Parathyroid adenoma (tissue), 2 donors: ENCODE results near the gene FNDC1.

Source experiments
- H2AFZ ChIP-seq: fragments of 300-600 bp; sonication (generic); one replicate; pipeline ENCODE4 v1.7.0; 2017; ENCODE audit warnings: antibody characterized with exemption, mild to moderate bottlenecking
- H3K27ac ChIP-seq: fragments of 300-600 bp; sonication (generic); one replicate; pipeline ENCODE4 v1.7.0; 2017
- H3K27me3 ChIP-seq: fragments of 300-600 bp; sonication (generic); one replicate; pipeline ENCODE4 v1.7.0; 2017; ENCODE audit warnings: low read length; ENCODE audit not compliant: control insufficient read depth, insufficient read depth
- H3K36me3 ChIP-seq: fragments of 300-600 bp; sonication (generic); one replicate; pipeline ENCODE4 v1.7.0; 2017; ENCODE audit warnings: low read length; ENCODE audit not compliant: control insufficient read depth, insufficient read depth
- H3K4me1 ChIP-seq: fragments of 300-600 bp; sonication (generic); one replicate; pipeline ENCODE4 v1.7.0; 2017; ENCODE audit warnings: control low read depth
- H3K4me2 ChIP-seq: fragments of 300-600 bp; sonication (generic); one replicate; pipeline ENCODE4 v1.7.0; 2017; ENCODE audit warnings: low read length
- H3K4me3 ChIP-seq: fragments of 300-600 bp; sonication (generic); one replicate; pipeline ENCODE4 v1.7.0; 2017; ENCODE audit warnings: low read depth, low read length
- H3K79me2 ChIP-seq: fragments of 300-600 bp; sonication (generic); one replicate; pipeline ENCODE4 v1.7.0; 2017; ENCODE audit warnings: control low read depth
- H3K9ac ChIP-seq: fragments of 300-600 bp; sonication (generic); one replicate; pipeline ENCODE4 v1.7.0; 2017; ENCODE audit warnings: mild to moderate bottlenecking
- H3K9me3 ChIP-seq: fragments of 300-600 bp; sonication (generic); one replicate; pipeline ENCODE4 v1.7.0; 2017; ENCODE audit warnings: low read length; ENCODE audit not compliant: control insufficient read depth
- TF ChIP-seq, protein P1 (sequence below): fragments of 300-600 bp; sonication (generic); IDR thresholded peaks from one replicate; pipeline ENCODE4 v1.7.0; 2017; ENCODE audit warnings: antibody characterized with exemption, mild to moderate bottlenecking
- donor health status: primary hyperparathyroidism.

FNDC1 gene

DNA sequence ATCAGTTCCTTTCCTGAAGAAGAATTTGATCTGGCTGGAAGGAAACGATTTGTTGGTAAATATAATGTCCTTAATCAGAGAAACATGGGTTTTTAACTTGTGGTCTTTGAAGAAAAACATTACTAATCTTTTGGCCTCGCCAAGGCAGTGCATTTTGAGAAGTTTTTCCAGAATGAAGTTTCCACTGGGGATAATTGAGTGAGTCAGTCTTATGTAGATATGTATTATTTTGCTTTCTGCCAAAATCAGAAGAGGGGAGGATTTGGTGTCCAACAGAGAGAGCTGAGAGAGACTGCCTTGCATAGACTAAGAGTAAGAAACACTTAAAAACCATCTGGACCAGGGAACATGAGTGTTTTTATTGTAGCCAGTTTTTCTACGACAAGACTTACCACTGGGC is 79.9 kb downstream of the FNDC1 start:
- Histone ChIP-seq H3K9me3 (no peaks in the 10 kb centered on the region), H3K36me3 (no peaks in the 10 kb centered on the region), H2AFZ (no peak overlapping the region), H3K27ac (no peak overlapping the region), H3K4me2 (no peak overlapping the region), H3K79me2 (no peaks in the 10 kb centered on the region), H3K4me1 (no peaks in the 10 kb centered on the region), H3K9ac (no peak overlapping the region), H3K27me3 (no peaks in the 10 kb centered on the region), H3K4me3 (no peak overlapping the region)
- TF ChIP-seq, protein P1, sequence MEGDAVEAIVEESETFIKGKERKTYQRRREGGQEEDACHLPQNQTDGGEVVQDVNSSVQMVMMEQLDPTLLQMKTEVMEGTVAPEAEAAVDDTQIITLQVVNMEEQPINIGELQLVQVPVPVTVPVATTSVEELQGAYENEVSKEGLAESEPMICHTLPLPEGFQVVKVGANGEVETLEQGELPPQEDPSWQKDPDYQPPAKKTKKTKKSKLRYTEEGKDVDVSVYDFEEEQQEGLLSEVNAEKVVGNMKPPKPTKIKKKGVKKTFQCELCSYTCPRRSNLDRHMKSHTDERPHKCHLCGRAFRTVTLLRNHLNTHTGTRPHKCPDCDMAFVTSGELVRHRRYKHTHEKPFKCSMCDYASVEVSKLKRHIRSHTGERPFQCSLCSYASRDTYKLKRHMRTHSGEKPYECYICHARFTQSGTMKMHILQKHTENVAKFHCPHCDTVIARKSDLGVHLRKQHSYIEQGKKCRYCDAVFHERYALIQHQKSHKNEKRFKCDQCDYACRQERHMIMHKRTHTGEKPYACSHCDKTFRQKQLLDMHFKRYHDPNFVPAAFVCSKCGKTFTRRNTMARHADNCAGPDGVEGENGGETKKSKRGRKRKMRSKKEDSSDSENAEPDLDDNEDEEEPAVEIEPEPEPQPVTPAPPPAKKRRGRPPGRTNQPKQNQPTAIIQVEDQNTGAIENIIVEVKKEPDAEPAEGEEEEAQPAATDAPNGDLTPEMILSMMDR, result no peak

DNA sequence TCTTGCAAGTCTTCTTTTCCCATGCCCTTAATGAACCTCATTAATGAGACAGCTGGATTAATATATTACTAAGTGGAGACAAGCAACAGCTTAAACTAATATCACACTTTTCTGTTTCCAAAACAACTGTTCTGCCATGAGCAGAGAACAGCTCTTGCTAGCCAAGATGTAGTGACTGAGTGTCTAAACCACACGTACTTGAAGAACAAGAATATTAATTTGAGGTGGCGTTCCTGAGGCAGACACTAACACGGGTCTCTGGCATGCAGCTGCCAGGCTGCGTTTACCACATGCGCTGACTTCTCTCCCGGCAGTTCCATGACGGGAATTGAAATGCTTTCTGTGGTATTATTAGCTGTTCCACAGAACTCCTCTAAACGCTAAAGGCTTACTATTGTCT is 80.6 kb downstream of the FNDC1 start:
- Histone ChIP-seq H3K4me2 (no peak overlapping the region), H3K4me1 (no peaks in the 10 kb centered on the region), H3K27me3 (no peaks in the 10 kb centered on the region), H3K79me2 (no peaks in the 10 kb centered on the region), H3K9ac (no peak overlapping the region), H3K4me3 (no peak overlapping the region), H2AFZ (no peak overlapping the region), H3K27ac (no peak overlapping the region), H3K9me3 (no peaks in the 10 kb centered on the region), H3K36me3 (no peaks in the 10 kb centered on the region)
- TF ChIP-seq, protein P1, result no peak

DNA sequence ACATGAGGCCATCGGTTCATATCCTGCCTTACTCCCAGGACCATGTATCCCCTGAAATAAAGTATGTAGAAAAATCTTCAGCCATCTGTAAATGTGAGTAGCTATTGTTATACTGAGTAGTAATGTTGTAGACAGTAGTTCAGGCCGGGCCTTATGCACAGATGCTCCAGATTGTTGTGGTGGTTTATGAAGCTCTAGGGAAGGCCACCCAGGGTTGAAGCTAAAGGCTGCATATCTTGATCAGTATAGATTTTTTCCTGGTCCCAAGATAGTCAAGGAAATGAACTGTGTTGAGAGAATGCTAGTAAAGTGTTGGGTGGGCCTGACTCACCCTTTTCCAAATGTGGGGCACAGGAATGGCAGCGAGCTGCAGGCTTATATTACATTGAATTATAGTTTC is 81.4 kb downstream of the FNDC1 start:
- no peaks in the 10 kb centered on the region for H3K79me2 ChIP-seq
- no peak overlapping the region for H3K9ac ChIP-seq
- H3K27me3 ChIP-seq, result no peaks in the 10 kb centered on the region
- H3K4me1 ChIP-seq, result no peaks in the 10 kb centered on the region
- TF ChIP-seq, protein P1, result no peak
- H3K9me3 ChIP-seq, result no peaks in the 10 kb centered on the region
- no peaks in the 10 kb centered on the region for H3K36me3 ChIP-seq
- H3K4me2 ChIP-seq, result no peak overlapping the region
- H3K4me3 ChIP-seq, result no peak overlapping the region
- H3K27ac ChIP-seq, result no peak overlapping the region
- no peak overlapping the region for H2AFZ ChIP-seq

DNA sequence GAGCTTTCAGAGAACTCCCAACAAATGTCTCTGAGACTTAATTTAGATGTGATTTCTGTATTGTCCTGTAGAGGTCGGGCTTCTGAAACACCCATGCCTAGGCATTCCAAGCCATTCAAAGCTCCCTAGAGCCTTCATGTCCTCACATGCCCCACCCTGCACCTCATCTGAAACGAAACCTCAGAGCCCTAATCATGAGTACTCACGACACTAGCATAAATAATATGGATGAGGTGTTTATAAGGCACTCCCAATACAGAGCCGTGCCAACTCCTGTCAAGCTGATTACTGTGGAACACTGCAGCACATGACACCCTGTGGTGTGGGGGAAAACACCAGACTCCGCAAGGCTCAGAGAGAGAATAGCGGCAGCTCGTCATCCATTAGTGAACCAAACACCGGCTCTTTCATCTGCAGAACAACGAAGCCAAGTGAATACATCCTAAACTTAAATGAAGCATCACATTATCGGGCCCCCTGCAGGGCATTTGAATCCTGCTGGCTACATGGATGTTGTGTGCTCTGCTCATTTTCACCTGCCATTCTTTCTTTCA is 83.8 kb downstream of the FNDC1 start:
- Histone ChIP-seq H3K9ac (no peak overlapping the region), H3K27ac (no peak overlapping the region), H3K9me3 (no peaks in the 10 kb centered on the region), H3K36me3 (no peaks in the 10 kb centered on the region), H3K27me3 (no peaks in the 10 kb centered on the region), H3K4me1 (no peaks in the 10 kb centered on the region), H3K4me2 (no peak overlapping the region), H3K79me2 (no peaks in the 10 kb centered on the region), H3K4me3 (no peak overlapping the region), H2AFZ (no peak overlapping the region)
- TF ChIP-seq, protein P1, result peak; percentile 42

DNA sequence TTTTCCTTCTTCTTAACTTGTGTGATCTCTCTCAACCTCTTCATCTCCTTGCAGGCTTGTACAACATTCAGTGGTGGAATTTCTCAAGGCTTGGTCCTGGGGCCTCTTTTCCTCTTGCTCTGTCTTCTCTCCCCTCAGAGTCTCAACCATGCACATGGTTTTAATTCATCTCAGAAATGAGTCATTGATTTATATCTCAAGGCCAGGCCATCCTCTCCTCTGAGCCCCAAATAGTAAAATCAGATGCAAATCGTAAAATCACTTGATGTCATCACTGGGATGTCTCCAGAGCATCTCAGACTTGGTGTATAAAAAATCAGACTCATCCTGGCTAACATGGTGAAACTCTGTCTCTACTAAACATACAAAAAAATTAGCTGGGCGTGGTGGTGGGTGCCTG is 85.0 kb downstream of the FNDC1 start:
- no peaks in the 10 kb centered on the region for H3K27me3 ChIP-seq
- no peak overlapping the region for H3K4me3 ChIP-seq
- H2AFZ ChIP-seq, result no peak overlapping the region
- H3K79me2 ChIP-seq, result no peaks in the 10 kb centered on the region
- no peak overlapping the region for H3K27ac ChIP-seq
- H3K4me1 ChIP-seq, result no peaks in the 10 kb centered on the region
- H3K9me3 ChIP-seq, result no peaks in the 10 kb centered on the region
- TF ChIP-seq, protein P1, result no peak
- no peak overlapping the region for H3K9ac ChIP-seq
- H3K36me3 ChIP-seq, result no peaks in the 10 kb centered on the region
- H3K4me2 ChIP-seq, result no peak overlapping the region
